ENCODE data around the gene CHST11.

- TF ChIP-seq CTCF (IDR thresholded peaks at IDR 0.05) (no peak), ZFX (IDR thresholded peaks at IDR 0.05; ENCODE audit: borderline replicate concordance) (no peak)
Measured at GRCh38 chr12:104425614-104426013, 31.1 kb upstream of the CHST11 start.

All from 22Rv1 (cell line).